ENCODE data around the gene GCNT1.
"Not testable (repeated sequence)": the region's sequence is repeated elsewhere in the genome, so short reads cannot be mapped to it uniquely, and the experiment has no call there.

Gene GCNT1

GRCh38 chr9:76519075-76519835 is 60.3 kb downstream of the GCNT1 start:
- ATAC-seq (ENCODE audit: insufficient read depth, low read depth): no peak
- no peak overlapping the region for H3K4me3 ChIP-seq (ENCODE audit: low read depth in 1 of 2, low read length in 2 of 2)
- H3K79me2 ChIP-seq (ENCODE audit: insufficient read depth, low read length): no peaks in the 10 kb centered on the region
- no peaks in the 10 kb centered on the region for H3K4me1 ChIP-seq (ENCODE audit: insufficient read depth, low read length)
- H3K27me3 ChIP-seq (ENCODE audit: insufficient read depth, low read length, poor library complexity): peaks cover 5% of the 10 kb centered on the region
- no peaks in the 10 kb centered on the region for H4K20me1 ChIP-seq (ENCODE audit: insufficient read depth, low read length)
- no peak overlapping the region for H3K9ac ChIP-seq (ENCODE audit: low read depth, low read length)
- no peak overlapping the region for H3K27ac ChIP-seq (ENCODE audit: low read length)
- no peak for DNase-seq
- no peaks in the 10 kb centered on the region for H3K9me3 ChIP-seq (ENCODE audit: insufficient read depth, low read length, severe bottlenecking)
- no peaks in the 10 kb centered on the region for H3K36me3 ChIP-seq (ENCODE audit: insufficient read depth, low read length)
- H3K4me2 ChIP-seq (ENCODE audit: insufficient read depth, low read length): no peak overlapping the region
- TF ChIP-seq CTCF (IDR thresholded peaks at IDR 0.05; ENCODE audit: borderline replicate concordance, extremely low read depth, low read length, poor library complexity, severe bottlenecking) (no peak), EZH2 (IDR thresholded peaks at IDR 0.05; ENCODE audit: borderline replicate concordance, low read depth, low read length, severe bottlenecking) (no peak)
- H2AFZ ChIP-seq (ENCODE audit: low read depth, low read length): no peak overlapping the region

GRCh38 chr9:76521244-76521681 is 62.3 kb downstream of the GCNT1 start:
- peaks cover 4% of the 10 kb centered on the region for H3K27me3 ChIP-seq (ENCODE audit: insufficient read depth, low read length, poor library complexity)
- no peaks in the 10 kb centered on the region for H3K4me1 ChIP-seq (ENCODE audit: insufficient read depth, low read length)
- H3K9ac ChIP-seq (ENCODE audit: low read depth, low read length): no peak overlapping the region
- no peaks in the 10 kb centered on the region for H3K36me3 ChIP-seq (ENCODE audit: insufficient read depth, low read length)
- no peak for ATAC-seq (ENCODE audit: insufficient read depth, low read depth)
- H3K79me2 ChIP-seq (ENCODE audit: insufficient read depth, low read length): no peaks in the 10 kb centered on the region
- H3K27ac ChIP-seq (ENCODE audit: low read length): no peak overlapping the region
- no peak overlapping the region for H3K4me3 ChIP-seq (ENCODE audit: low read depth in 1 of 2, low read length in 2 of 2)
- no peak overlapping the region for H2AFZ ChIP-seq (ENCODE audit: low read depth, low read length)
- no peak for DNase-seq
- H3K9me3 ChIP-seq (ENCODE audit: insufficient read depth, low read length, severe bottlenecking): no peaks in the 10 kb centered on the region
- TF ChIP-seq CTCF (IDR thresholded peaks at IDR 0.05; ENCODE audit: borderline replicate concordance, extremely low read depth, low read length, poor library complexity, severe bottlenecking): no peak
- TF ChIP-seq EZH2 (IDR thresholded peaks at IDR 0.05; ENCODE audit: borderline replicate concordance, low read depth, low read length, severe bottlenecking): no peak
- H3K4me2 ChIP-seq (ENCODE audit: insufficient read depth, low read length): no peak overlapping the region
- no peaks in the 10 kb centered on the region for H4K20me1 ChIP-seq (ENCODE audit: insufficient read depth, low read length)

- H3K4me3 ChIP-seq (ENCODE audit: low read depth in 1 of 2, low read length in 2 of 2): no peak overlapping the region
- no peak overlapping the region for H3K27ac ChIP-seq (ENCODE audit: low read length)
- no peak for DNase-seq
- no peaks in the 10 kb centered on the region for H4K20me1 ChIP-seq (ENCODE audit: insufficient read depth, low read length)
- no peaks in the 10 kb centered on the region for H3K79me2 ChIP-seq (ENCODE audit: insufficient read depth, low read length)
- H3K9me3 ChIP-seq (ENCODE audit: insufficient read depth, low read length, severe bottlenecking): no peaks in the 10 kb centered on the region
- ATAC-seq (ENCODE audit: insufficient read depth, low read depth): no peak
- H3K36me3 ChIP-seq (ENCODE audit: insufficient read depth, low read length): no peaks in the 10 kb centered on the region
- TF ChIP-seq EZH2 (IDR thresholded peaks at IDR 0.05; ENCODE audit: borderline replicate concordance, low read depth, low read length, severe bottlenecking): no peak
- TF ChIP-seq CTCF (IDR thresholded peaks at IDR 0.05; ENCODE audit: borderline replicate concordance, extremely low read depth, low read length, poor library complexity, severe bottlenecking): no peak
- H3K9ac ChIP-seq (ENCODE audit: low read depth, low read length): no peak overlapping the region
- no peaks in the 10 kb centered on the region for H3K4me1 ChIP-seq (ENCODE audit: insufficient read depth, low read length)
- no peak overlapping the region for H3K4me2 ChIP-seq (ENCODE audit: insufficient read depth, low read length)
- H3K27me3 ChIP-seq (ENCODE audit: insufficient read depth, low read length, poor library complexity): peaks cover 1% of the 10 kb centered on the region
- no peak overlapping the region for H2AFZ ChIP-seq (ENCODE audit: low read depth, low read length)
Measured at GRCh38 chr9:76521906-76522305, 62.9 kb downstream of the GCNT1 start.

GRCh38 chr9:76523617-76524200 is 64.7 kb downstream of the GCNT1 start:
- not testable (repeated sequence) for H4K20me1 ChIP-seq (ENCODE audit: insufficient read depth, low read length); H3K27me3 ChIP-seq (ENCODE audit: insufficient read depth, low read length, poor library complexity); H3K4me1 ChIP-seq (ENCODE audit: insufficient read depth, low read length); H3K27ac ChIP-seq (ENCODE audit: low read length); H3K79me2 ChIP-seq (ENCODE audit: insufficient read depth, low read length); H2AFZ ChIP-seq (ENCODE audit: low read depth, low read length); H3K4me2 ChIP-seq (ENCODE audit: insufficient read depth, low read length); ATAC-seq (ENCODE audit: insufficient read depth, low read depth); H3K4me3 ChIP-seq (ENCODE audit: low read depth in 1 of 2, low read length in 2 of 2); H3K36me3 ChIP-seq (ENCODE audit: insufficient read depth, low read length); H3K9me3 ChIP-seq (ENCODE audit: insufficient read depth, low read length, severe bottlenecking); DNase-seq; H3K9ac ChIP-seq (ENCODE audit: low read depth, low read length)
